Measurements from ENCODE around the gene SPACA7.
"Not testable (repeated sequence)": the region's sequence is repeated elsewhere in the genome, so short reads cannot be mapped to it uniquely, and the experiment has no call there.

DNA sequence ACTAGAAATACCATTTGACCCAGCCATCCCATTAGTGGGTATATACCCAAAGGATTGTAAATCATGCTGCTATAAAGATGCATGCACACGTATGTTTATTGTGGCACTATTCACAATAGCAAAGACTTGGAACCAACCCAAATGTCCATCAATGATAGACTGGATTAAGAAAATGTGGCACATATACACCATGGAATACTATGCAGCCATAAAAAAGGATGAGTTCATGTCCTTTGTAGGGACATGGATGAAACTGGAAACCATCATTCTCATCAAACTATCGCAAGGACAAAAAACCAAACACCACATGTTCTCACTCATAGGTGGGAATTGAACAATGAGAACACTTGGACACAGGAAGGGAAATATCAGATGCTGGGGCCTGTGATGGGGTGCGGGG is 33.7 kb downstream of the SPACA7 start:
- TF ChIP-seq ETV6 (CRISPR knock-in tag; conservative IDR thresholded peaks at IDR 0.05); RBAK (CRISPR knock-in tag; IDR thresholded peaks at IDR 0.05); ZNF780A (CRISPR knock-in tag; IDR thresholded peaks at IDR 0.05); SSRP1 (CRISPR knock-in tag; IDR thresholded peaks at IDR 0.05); ZNF331 (CRISPR knock-in tag; IDR thresholded peaks at IDR 0.05): not testable (repeated sequence)

All from HepG2 (cell line).